GM12878 (cell line): ENCODE results near the gene ZNF341. TPM values are rescaled to one million over a fixed set of nuclear protein-coding genes. Genes with fewer than 3 reads are reported as not detected.

Source experiments
- ATAC-seq: fragments of 200-7000 bp; cut with Tn5 transposase; 3 replicates; pipeline ENCODE4 v1.9.1; 2020; ENCODE audit warnings: mild to moderate bottlenecking, moderate library complexity
- BruUV-seq: library from RNA; stranded (reverse); fragments of 400-500 nt; replicated peaks from 2 replicates; lab custom pipeline; 2021; lab: Mats Ljungman, UMichigan
- CTCF ChIA-PET: fragments of 300-600 bp; sonication (Branson Sonifier 250); formaldehyde crosslinking; extraction: SDS; loops from one replicate; lab custom pipeline; 2021; ENCODE audit warnings: inconsistent platforms; lab: Yijun Ruan, JAX
- POLR2A ChIA-PET: fragments of 350-600 bp; formaldehyde crosslinking; extraction: SDS; loops from one replicate; lab custom pipeline; 2021; ENCODE audit warnings: inconsistent platforms; lab: Charles Lee
- RAD21 ChIA-PET: fragments of 300-600 bp; sonication (Branson Sonifier 250); formaldehyde crosslinking; loops from one replicate; lab custom pipeline; 2023; ENCODE audit warnings: antibody characterized with exemption; ENCODE audit not compliant: unreplicated experiment; lab: Charles Lee
- SMC1A ChIA-PET: fragments of 300-600 bp; sonication (Branson Sonifier 250); formaldehyde crosslinking; loops from one replicate; lab custom pipeline; 2023; ENCODE audit not compliant: unreplicated experiment, uncharacterized antibody; lab: Charles Lee
- DNase-seq: peaks from one replicate; pipeline ENCODE4 v3.0.0-alpha.2; 2011; ENCODE audit warnings: low read depth, low spot score
- FAIRE-seq: peaks from 3 replicates; lab custom pipeline; 2011; peaks lifted over from hg19 to GRCh38; lab: Jason Lieb, UNC
- H2AFZ ChIP-seq: 2 replicates; pipeline ENCODE4 v1.6.0; 2011; ENCODE audit warnings: low read depth, low read length, control low read depth; ENCODE audit not compliant: control insufficient read depth
- H3K27ac ChIP-seq: 2 replicates; pipeline ENCODE4 v1.5.1; 2011; ENCODE audit warnings: control low read depth; ENCODE audit not compliant: control insufficient read depth, insufficient read depth
- H3K27me3 ChIP-seq, 2 experiments: replicated peaks in 1 of 2; 2 replicates each; pipeline versions ENCODE4 v1.6.0 to v1.6.1; 2011; ENCODE audit warnings: low read length in 1 of 2; ENCODE audit not compliant: control insufficient read depth in 2 of 2, insufficient read depth in 2 of 2
- H3K36me3 ChIP-seq, 2 experiments: 2 replicates each; pipeline ENCODE4 v1.5.1; 2011; ENCODE audit warnings: low read length in 1 of 2; ENCODE audit not compliant: control insufficient read depth in 2 of 2, insufficient read depth in 2 of 2
- H3K4me1 ChIP-seq: 2 replicates; pipeline ENCODE4 v1.6.1; 2011; ENCODE audit warnings: mild to moderate bottlenecking, low read length, moderate library complexity, mixed read lengths; ENCODE audit not compliant: control insufficient read depth, insufficient read depth
- H3K4me2 ChIP-seq: 2 replicates; pipeline ENCODE4 v1.6.0; 2011; ENCODE audit warnings: control low read depth; ENCODE audit not compliant: control insufficient read depth, insufficient read depth
- H3K4me3 ChIP-seq: fragments of 200-600 bp; sonication (generic); 2 replicates; pipeline ENCODE4 v1.5.1; 2016
- H3K79me2 ChIP-seq: 2 replicates; pipeline ENCODE4 v1.6.0; 2011; ENCODE audit warnings: low read length; ENCODE audit not compliant: control insufficient read depth, insufficient read depth
- H3K9ac ChIP-seq: 2 replicates; pipeline ENCODE4 v1.8.0; 2011; ENCODE audit warnings: low read length, control low read depth, mixed read lengths; ENCODE audit not compliant: control insufficient read depth, insufficient read depth
- H3K9me3 ChIP-seq: replicated peaks from 3 replicates; pipeline ENCODE4 v1.5.1; 2011; ENCODE audit warnings: mild to moderate bottlenecking, low read length; ENCODE audit not compliant: control insufficient read depth, insufficient read depth
- H4K20me1 ChIP-seq: 2 replicates; pipeline ENCODE4 v1.6.0; 2011; ENCODE audit not compliant: control insufficient read depth, insufficient read depth
- BRCA1 ChIP-seq: IDR thresholded peaks from 2 replicates; pipeline ENCODE4 v1.6.1; 2011; ENCODE audit warnings: low read depth, low read length, improper control_type of control experiment
- CBX3 ChIP-seq: fragments of 200-600 bp; sonication (generic); IDR thresholded peaks from 2 replicates; pipeline ENCODE4 v1.6.1; 2016; ENCODE audit warnings: low read depth, borderline replicate concordance
- FOXK2 ChIP-seq: fragments of 450-650 bp; IDR thresholded peaks from 2 replicates; pipeline ENCODE4 v1.6.1; 2017; ENCODE audit warnings: mild to moderate bottlenecking, moderate library complexity
- IKZF2 ChIP-seq, 2 experiments: fragments of 450-650 bp; IDR thresholded peaks; 2 replicates each; pipeline ENCODE4 v1.6.1; 2017; ENCODE audit warnings: mild to moderate bottlenecking in 2 of 2, moderate library complexity in 2 of 2
- KDM1A ChIP-seq: fragments of 200-600 bp; sonication (generic); IDR thresholded peaks from 2 replicates; pipeline ENCODE4 v1.6.1; 2016; ENCODE audit warnings: borderline replicate concordance
- KLF5 ChIP-seq: fragments of 450-650 bp; IDR thresholded peaks from 2 replicates; pipeline ENCODE4 v1.6.1; 2014; ENCODE audit warnings: mild to moderate bottlenecking; ENCODE audit not compliant: partially characterized antibody
- NFYA ChIP-seq: IDR thresholded peaks from 2 replicates; pipeline ENCODE4 v1.6.1; 2011; ENCODE audit warnings: low read depth, mild to moderate bottlenecking, low read length, improper control_type of control experiment, borderline replicate concordance
- POLR2A ChIP-seq: IDR thresholded peaks from 2 replicates; pipeline ENCODE4 v1.6.1; 2011; ENCODE audit warnings: low read depth, mild to moderate bottlenecking, low read length
- RAD21 ChIP-seq: IDR thresholded peaks from 2 replicates; pipeline ENCODE4 v1.6.1; 2011; ENCODE audit warnings: mild to moderate bottlenecking, low read depth, low read length, moderate library complexity; ENCODE audit not compliant: insufficient read depth
- SKIL ChIP-seq: fragments of 450-650 bp; IDR thresholded peaks from 2 replicates; pipeline ENCODE4 v1.6.1; 2017; ENCODE audit warnings: mild to moderate bottlenecking, low read depth, inconsistent platforms; ENCODE audit not compliant: poor library complexity, severe bottlenecking
- STAT1 ChIP-seq: fragments of 450-650 bp; conservative IDR thresholded peaks from 2 replicates; pipeline ENCODE4 v1.6.1; 2014; ENCODE audit warnings: antibody characterized with exemption, mild to moderate bottlenecking
- SUZ12 ChIP-seq: fragments of 200-600 bp; sonication (generic); IDR thresholded peaks from one replicate; pipeline ENCODE4 v1.6.1; 2018; ENCODE audit warnings: antibody characterized with exemption, mild to moderate bottlenecking; ENCODE audit not compliant: unreplicated experiment
- ZBTB40 ChIP-seq: fragments of 450-650 bp; IDR thresholded peaks from 2 replicates; pipeline ENCODE4 v1.6.1; 2016; ENCODE audit warnings: mild to moderate bottlenecking, moderate library complexity, borderline replicate concordance
- ZNF622 ChIP-seq: fragments of 450-650 bp; IDR thresholded peaks from 2 replicates; pipeline ENCODE4 v1.6.1; 2017; ENCODE audit warnings: mild to moderate bottlenecking, inconsistent platforms
- ZZZ3 ChIP-seq: IDR thresholded peaks from 2 replicates; pipeline ENCODE4 v1.6.1; 2011; ENCODE audit warnings: low read depth; ENCODE audit not compliant: control insufficient read depth, insufficient read length
- WGBS: methylation state at CpG from one replicate; pipeline ENCODE4 v1.1.6; 2016; ENCODE audit warnings: low lambda C conversion rate; ENCODE audit not compliant: insufficient replicate concordance, insufficient coverage; ENCODE audit errors: missing lambda C conversion rate; 5-methylcytosine and 5-hydroxymethylcytosine counted together
- in situ Hi-C: fragments of 300-500 bp; cut with MboI; formaldehyde crosslinking; loops from 9 replicates; pipeline ENCODE4 v1.14.3; 2018; ENCODE audit warnings: mixed read lengths
- intact Hi-C: fragments of 100-400 bp; cut with micrococcal nuclease; formaldehyde crosslinking; loops from one replicate; pipeline ENCODE4 v1.14.2; 2022; ENCODE audit not compliant: unreplicated experiment
- polyA plus RNA-seq, 11 experiments: library from polyadenylated mRNA; depleted of rRNA in 4 of 11; unstranded in 6 of 11; stranded (reverse) in 5 of 11; fragments of >200 nt; fragmentation: Nextera tagmentation in 4 of 11; fragmentation: Illumina TruSeq in 1 of 11; extraction: Ambion mirVana in 4 of 11; extraction: Trizol in 1 of 11; gene quantifications; 1 replicate in 1 of 11; 2 replicates in 10 of 11; pipeline versions ENCODE4 v1.2.1 to v1.2.3, GENCODE V29; 2011 to 2016; ENCODE audit warnings: inconsistent platforms in 2 of 11, missing spikeins in 2 of 11, low read depth in 1 of 11
- total RNA-seq, 4 experiments: library from RNA; depleted of rRNA in 3 of 4; stranded (reverse); fragments of >200 nt in 3 of 4; fragmentation: Illumina TruSeq in 1 of 4; extraction: Trizol in 1 of 4; gene quantifications; 2 replicates each; pipeline versions ENCODE4 v1.2.1 to v1.2.3, GENCODE V29; 2013 to 2021

The ZNF341 gene
- total and polyA plus RNA-seq, 10 of the 15 experiments (the other 5 are each of a cell fraction or from before 2014, with no cell fraction given), result 0.18 to 5.0 (median 2.6) TPM

GRCh38 chr20:33753763-33754162, 22.0 kb downstream of the ZNF341 start:
- Histone ChIP-seq H3K4me1 (no peaks in the 10 kb centered on the region), H3K4me2 (no peak overlapping the region), H4K20me1 (no peaks in the 10 kb centered on the region), H3K27me3 (no peaks in the 10 kb centered on the region), H3K4me3 (no peak overlapping the region), H3K27ac (no peak overlapping the region), H3K79me2 (no peaks in the 10 kb centered on the region), H3K9me3 (no peaks in the 10 kb centered on the region), H3K9ac (no peak overlapping the region), H2AFZ (no peak overlapping the region), H3K36me3 (peaks cover 3% of the 10 kb centered on the region in 2 experiments; a peak in 3 of 4 replicates)
- TF ChIP-seq RAD21 (no peak), CBX3 (no peak), POLR2A (no peak), ZZZ3 (no peak), STAT1 (no peak), ZBTB40 (no peak), KDM1A (no peak), IKZF2 (IDR thresholded peaks at IDR 0.05) (no peak), SUZ12 (no peak), BRCA1 (no peak), FOXK2 (no peak), NFYA (no peak), ZNF622 (no peak), KLF5 (no peak), SKIL (no peak)
- ChIA-PET POLR2A (no interaction called here), RAD21 (interaction anchor here (0.6 kb wide), 1 partner anchor 1127 kb away, joined by 3 read pairs; no protein-coding TSS in a partner anchor), CTCF (interaction anchor here (0.6 to 1.1 kb wide), 3 partner anchors 14 to 369 kb away, joined by 3 to 4 read pairs (median 4); no protein-coding TSS in a partner anchor), SMC1A (no interaction called here)
- DNase-seq (no peak), FAIRE-seq (no peak), ATAC-seq (no peak)
- 80% methylated on average over 5 of the region's 5 CpGs for WGBS
- no TSS peak for BruUV-seq
- intact Hi-C loops, result no loop called here
- in situ Hi-C loops, result no loop called here
